ENCODE results near the gene GBP7.

GRCh38 chr1:89221341-89221740, 45.5 kb upstream of the GBP7 start:
- TF ChIP-seq CTCF (IDR thresholded peaks at IDR 0.05; ENCODE audit: borderline replicate concordance, extremely low read depth, low read length, poor library complexity, severe bottlenecking), result no peak
- TF ChIP-seq EZH2 (IDR thresholded peaks at IDR 0.05; ENCODE audit: borderline replicate concordance, low read depth, low read length, severe bottlenecking), result no peak

Data from DND-41 (cell line).